HG02970 (cell line): Measurements from ENCODE around the gene PFDN2.
"Not testable (repeated sequence)": the region's sequence is repeated elsewhere in the genome, so short reads cannot be mapped to it uniquely, and the experiment has no call there.

ENCODE experiments used
- ATAC-seq: cut with Tn5 transposase; IDR thresholded peaks from one replicate; pipeline ENCODE4 v1.9.1; 2021; ENCODE audit warnings: mild to moderate bottlenecking, moderate library complexity, moderate number of reproducible peaks; ENCODE audit not compliant: unreplicated experiment, low FRiP score

The PFDN2 gene

GRCh38 chr1:161082996-161083747, 34.7 kb downstream of the PFDN2 start:
- no peak for ATAC-seq

- no peak for ATAC-seq
Observed at GRCh38 chr1:161082483-161082882, 35.4 kb downstream of the PFDN2 start.

- ATAC-seq, result no peak
Observed at GRCh38 chr1:161081519-161081918, 36.3 kb downstream of the PFDN2 start.

DNA sequence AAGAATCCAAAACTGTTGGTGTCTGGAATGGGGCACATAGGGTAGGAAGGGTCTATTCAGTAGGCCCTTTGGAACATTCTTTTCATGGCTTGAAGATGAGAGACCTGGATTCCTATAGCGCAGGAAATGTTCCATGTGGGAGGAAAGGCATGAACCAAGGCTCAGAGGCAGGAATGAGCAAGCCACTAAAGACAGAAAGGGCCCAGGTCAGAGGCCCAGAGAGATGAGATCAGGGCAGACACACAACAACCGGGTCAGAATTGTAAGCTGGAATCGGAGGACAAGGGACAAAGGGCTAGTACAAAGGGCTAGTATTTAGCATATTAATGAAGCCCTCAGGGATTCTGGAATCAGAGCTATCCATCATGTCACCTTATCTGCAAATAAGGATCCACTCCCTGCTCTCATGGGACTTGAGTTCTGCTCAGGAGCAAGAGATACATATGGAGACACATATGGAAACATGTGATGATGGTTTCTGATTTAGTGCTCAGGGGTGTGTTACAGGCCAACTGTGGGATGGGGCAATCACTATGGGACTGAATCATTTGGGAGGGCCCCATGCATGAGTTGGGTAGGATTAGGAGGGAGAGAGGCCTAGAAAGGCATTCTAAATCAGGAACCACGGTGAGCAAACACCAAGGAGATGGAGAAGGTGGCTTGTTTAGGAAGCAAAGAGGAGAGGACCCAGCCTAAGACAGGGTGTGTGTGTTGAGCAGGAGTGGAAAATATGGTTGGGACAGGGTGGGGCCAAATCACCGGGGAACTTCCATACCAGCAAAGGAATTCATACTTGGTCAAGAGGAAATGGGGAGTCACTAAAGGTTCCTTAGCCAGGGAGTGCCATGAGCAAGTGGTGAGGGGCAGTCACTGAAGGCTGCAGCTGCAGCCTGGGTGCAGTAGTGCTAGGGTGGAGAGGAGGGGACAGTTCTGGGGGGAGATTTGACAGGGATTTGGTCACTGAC, 37.1 kb downstream of the PFDN2 start:
- ATAC-seq, result no peak

DNA sequence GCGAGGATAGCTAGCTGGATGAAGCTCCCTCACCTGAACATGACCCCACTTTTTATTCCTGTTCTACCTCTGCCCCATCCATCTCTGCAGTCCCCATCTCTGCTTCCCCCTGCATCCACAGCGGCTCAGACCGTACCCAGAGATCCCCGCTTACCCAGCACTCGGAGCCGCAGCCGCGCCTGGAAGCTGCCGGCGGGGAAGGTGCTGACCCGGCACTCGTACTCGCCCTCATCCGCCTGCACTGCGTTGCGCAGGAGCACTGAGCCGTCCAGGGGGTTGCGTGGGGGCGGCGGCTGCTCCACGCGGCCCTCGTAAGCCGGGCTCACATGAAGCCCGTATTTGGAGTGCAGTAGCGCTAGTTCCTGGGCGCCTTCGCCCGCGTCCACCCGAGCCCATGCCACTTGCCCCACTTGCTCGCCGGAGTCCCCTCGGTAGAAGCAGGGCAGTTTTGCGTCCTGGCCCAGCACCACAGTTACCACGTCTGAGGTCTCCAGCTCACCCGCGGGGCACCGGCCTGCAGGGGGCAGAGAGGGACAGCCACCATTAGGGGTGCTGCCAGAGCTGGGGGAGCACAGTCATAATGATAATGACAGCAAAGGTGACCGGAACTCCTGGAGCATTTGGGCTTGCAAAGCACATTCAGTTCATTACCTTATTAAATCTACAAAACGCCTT, 38.3 kb downstream of the PFDN2 start:
- ATAC-seq, result no peak

DNA sequence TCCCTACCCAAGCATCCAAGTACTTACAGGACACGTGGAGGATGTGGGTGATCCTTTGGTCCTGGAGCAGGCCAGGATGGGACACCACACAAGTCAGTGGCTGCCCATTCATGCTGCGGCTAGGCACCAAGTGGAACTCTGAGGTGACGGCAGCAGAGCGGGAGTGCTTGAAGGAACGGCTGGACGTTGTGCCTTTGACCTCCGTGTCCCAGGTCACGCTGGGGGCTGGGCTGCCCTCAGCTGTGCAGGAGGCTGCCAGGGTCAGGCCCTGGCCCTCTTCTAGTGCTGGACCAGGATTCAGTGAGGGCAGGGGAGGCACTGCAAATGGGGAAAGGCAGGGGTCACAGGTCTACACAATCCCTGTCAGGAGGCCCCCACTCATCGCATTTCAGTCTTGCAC, 40.4 kb downstream of the PFDN2 start:
- ATAC-seq, result no peak

GRCh38 chr1:161076410-161076809, 41.4 kb downstream of the PFDN2 start:
- ATAC-seq, result no peak

DNA sequence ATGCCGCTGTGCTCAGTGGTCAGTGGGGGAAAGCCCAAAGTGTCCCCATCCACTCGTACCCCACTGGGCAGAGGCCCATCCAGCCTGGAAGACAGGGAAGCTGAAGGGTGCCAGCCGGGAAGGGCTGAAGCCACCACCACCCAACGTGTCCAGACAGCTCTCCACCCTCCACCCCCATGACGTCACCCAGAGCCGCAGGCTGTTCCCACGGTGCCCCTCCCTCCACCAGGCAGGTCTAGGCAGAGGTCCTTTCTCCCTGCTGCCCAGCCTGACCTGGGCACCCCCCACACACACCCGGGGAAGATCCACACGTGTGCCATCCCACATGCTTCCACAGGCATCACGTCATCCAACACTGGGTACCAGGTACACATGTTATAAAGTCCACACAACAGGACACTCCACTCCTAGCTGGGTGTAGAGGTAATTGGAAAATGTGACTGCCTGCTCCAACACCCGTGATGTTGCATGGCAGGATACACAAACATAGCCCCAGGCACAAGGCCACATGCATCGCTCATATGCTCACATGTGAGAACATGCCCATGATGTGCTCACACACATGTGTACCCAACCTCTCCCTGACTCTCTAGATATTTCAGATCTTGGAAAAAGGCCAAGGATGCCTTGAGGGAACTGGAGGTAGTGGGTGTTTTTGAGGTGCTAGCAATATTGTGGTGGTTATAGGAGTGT, 43.0 kb downstream of the PFDN2 start:
- ATAC-seq, result no peak

- no peak for ATAC-seq
Observed at GRCh38 chr1:161073474-161074121, 44.2 kb downstream of the PFDN2 start.

- ATAC-seq, result no peak
Observed at GRCh38 chr1:161072751-161073449, 44.9 kb downstream of the PFDN2 start.

DNA sequence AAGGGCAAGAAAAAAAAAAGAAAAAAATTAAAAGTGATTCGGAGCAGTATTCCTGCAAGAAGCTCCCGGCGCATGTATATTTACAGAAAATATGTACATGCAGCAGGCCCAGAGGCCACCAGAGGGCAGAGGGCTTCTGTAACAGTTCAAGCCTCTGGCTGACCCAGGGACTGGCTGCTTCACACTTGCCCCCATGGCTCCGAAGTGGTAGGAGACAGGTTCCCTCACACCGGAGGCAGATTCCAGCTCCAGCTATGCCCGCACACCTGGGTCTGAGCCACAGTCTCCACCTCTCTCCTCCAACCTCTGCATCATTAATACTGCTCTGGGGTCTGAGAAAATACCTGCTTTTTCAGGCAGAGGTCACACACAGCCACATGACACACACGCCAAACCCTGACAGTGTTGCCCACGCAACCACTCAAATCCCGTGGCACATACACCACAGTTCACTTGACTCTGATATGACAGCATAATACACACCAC, 45.9 kb downstream of the PFDN2 start:
- ATAC-seq, result no peak

DNA sequence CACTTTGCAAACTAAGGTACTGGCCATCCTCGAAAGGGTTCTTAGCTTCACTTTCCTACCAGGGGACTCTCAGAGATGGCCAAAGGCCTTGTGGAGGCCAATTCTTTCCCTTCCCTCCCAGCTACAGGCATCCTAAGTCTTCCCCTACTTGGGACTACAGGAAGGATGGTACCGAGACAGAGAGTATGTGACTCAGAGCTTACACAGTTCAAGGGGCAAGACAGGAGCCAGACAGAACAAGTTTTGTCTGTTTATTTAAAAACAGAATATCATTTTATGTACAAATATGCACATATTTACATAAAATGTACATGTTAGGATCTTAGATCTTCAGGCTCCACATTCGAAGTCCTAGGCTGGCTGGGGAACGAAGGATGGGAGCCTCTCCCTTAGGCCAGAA, 47.1 kb downstream of the PFDN2 start:
- no peak for ATAC-seq

GRCh38 chr1:161069731-161070270, 48.0 kb downstream of the PFDN2 start, which contains the start of gene ARHGAP30:
TSS of gene ARHGAP30 (minus strand) at chr1:161069891. CDS start at chr1:161069624, 267 bp downstream.
- ATAC-seq, result peak; percentile 65

DNA sequence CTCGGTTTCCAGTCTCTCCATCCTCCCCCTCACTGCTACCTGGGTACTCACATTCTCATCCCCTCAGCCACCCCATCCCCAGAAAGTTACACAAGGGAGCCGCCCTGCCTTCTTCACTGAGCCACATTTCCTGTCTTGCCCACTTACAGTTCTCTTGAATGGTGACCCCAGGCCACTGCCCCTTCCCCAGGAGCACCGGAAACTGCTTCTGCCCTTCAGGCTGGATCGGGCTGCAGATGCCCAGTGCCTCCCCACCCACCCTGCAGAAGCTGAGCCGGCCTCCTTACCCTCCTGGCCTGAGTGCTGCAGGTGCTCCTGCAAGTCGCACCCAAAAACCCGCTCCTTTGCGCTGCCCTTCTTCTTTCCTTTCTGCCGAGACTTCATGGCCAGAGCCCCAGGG, 48.6 kb downstream of the PFDN2 start:
- ATAC-seq, result peak; percentile 9

DNA sequence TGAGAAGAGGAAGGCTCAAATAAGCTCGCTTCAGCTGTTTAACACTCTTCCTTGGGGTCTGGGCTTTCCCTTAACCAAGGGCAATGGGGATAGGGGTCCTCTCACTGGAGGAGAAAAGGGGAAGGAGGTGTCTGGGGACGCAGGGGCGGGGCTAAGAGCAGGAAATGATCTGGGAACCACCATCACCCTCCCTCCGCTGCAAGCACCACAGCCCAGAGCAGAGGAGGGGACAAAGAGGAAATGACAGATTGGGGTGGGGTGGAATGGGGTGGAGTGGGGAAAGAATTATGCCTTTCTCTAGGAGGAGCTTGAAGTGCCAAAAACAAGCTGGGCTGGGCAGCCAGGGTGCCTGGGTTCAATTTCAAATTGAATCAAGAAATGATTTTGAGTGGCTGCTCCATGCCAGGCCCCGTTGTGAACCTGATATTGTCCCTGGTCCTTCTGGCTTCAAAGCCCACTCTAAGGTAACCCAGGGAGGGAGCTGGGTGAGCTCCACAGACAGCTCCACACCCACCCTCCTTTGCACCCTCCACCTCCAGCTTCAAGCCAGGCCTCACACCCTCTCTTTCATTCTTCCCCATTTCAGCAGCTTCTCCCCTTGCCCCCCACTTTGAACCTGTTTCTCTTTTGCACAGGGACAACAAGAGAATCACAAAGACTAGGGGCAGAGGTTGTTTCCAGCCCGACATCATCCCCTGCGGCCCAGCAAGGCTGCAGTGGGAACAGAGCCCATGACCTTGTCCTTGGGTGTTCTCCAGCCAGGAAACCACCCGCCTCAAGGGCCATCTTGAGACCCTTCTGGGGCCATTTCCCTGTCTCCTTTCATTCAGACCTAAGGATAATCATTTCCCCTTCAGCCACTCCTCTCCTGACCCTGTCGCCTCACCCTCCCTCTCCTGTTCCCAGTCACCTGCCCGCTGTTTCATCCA, 49.3 kb downstream of the PFDN2 start:
- ATAC-seq, result no peak

- ATAC-seq, result no peak
Observed at GRCh38 chr1:161066694-161067093, 51.1 kb downstream of the PFDN2 start.

DNA sequence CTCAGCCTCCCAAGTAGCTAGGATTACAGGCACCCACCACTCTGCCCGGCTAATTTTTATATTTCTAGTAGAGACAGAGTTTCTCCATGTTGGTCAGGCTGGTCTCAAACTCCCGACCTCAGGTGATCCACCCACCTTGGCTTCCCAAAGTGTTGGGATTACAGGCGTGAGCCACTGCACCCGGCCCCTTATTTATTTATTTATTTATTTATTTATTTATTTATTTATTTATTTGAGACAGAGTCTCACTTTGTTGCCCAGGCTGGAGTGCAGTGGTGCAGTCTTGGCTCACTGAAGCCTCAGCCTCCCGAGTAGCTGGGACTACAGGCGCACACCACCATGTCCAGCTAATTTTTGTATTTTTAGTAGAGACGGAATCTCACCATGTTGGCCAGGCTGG, 52.2 kb downstream of the PFDN2 start:
- ATAC-seq, result not testable (repeated sequence)

GRCh38 chr1:161063936-161064335, 53.9 kb downstream of the PFDN2 start:
- ATAC-seq, result not testable (repeated sequence)
